CMK (cell line): ENCODE results near the gene ARL5B.

Source experiments
- DNase-seq: peaks from one replicate; pipeline ENCODE4 v3.0.0-alpha.2; 2010; ENCODE audit warnings: low read depth

Gene ARL5B

GRCh38 chr10:18658271-18659124 is 733 bp upstream of the ARL5B start:
- DNase-seq: no peak

GRCh38 chr10:18659819-18660535 is 746 bp downstream of the ARL5B start:
- DNase-seq: peak; percentile 15

- DNase-seq: no peak
Observed at GRCh38 chr10:18660816-18661431, 1.7 kb downstream of the ARL5B start.

GRCh38 chr10:18664841-18665478 is 5.7 kb downstream of the ARL5B start:
- peak; percentile 24 for DNase-seq

GRCh38 chr10:18665815-18666558 is 6.8 kb downstream of the ARL5B start:
- no peak for DNase-seq

GRCh38 chr10:18666810-18667209 is 7.6 kb downstream of the ARL5B start:
- no peak for DNase-seq

GRCh38 chr10:18668026-18668425 is 8.8 kb downstream of the ARL5B start:
- DNase-seq: no peak

- no peak for DNase-seq
Observed at GRCh38 chr10:18675086-18675801, 16.0 kb downstream of the ARL5B start.

- DNase-seq: no peak
Observed at GRCh38 chr10:18680754-18681153, 21.5 kb downstream of the ARL5B start.

GRCh38 chr10:18681366-18681765 is 22.1 kb downstream of the ARL5B start:
- DNase-seq: no peak

- no peak for DNase-seq
Observed at GRCh38 chr10:18681971-18682411, 22.8 kb downstream of the ARL5B start.

- no peak for DNase-seq
Observed at GRCh38 chr10:18683427-18683826, 24.2 kb downstream of the ARL5B start.

- DNase-seq: no peak
Observed at GRCh38 chr10:18684416-18684815, 25.2 kb downstream of the ARL5B start.

- DNase-seq: no peak
Observed at GRCh38 chr10:18684953-18685352, 25.7 kb downstream of the ARL5B start.

- DNase-seq: no peak
Observed at GRCh38 chr10:18685555-18685954, 26.3 kb downstream of the ARL5B start.

- no peak for DNase-seq
Observed at GRCh38 chr10:18687195-18687594, 28.0 kb downstream of the ARL5B start.

GRCh38 chr10:18687706-18688105 is 28.5 kb downstream of the ARL5B start:
- DNase-seq: no peak

GRCh38 chr10:18689498-18689897 is 30.3 kb downstream of the ARL5B start:
- no peak for DNase-seq

- no peak for DNase-seq
Observed at GRCh38 chr10:18690541-18690940, 31.3 kb downstream of the ARL5B start.

- DNase-seq: no peak
Observed at GRCh38 chr10:18699849-18700840, 40.9 kb downstream of the ARL5B start.
